HG02642 (cell line): ENCODE results near the gene ZCCHC14.
"Not testable (repeated sequence)": the region's sequence is repeated elsewhere in the genome, so short reads cannot be mapped to it uniquely, and the experiment has no call there.

Experiments used
- ATAC-seq: cut with Tn5 transposase; IDR thresholded peaks from one replicate; pipeline ENCODE4 v1.9.1; 2021; ENCODE audit warnings: mild to moderate bottlenecking; ENCODE audit not compliant: unreplicated experiment, poor library complexity

ZCCHC14 gene

DNA sequence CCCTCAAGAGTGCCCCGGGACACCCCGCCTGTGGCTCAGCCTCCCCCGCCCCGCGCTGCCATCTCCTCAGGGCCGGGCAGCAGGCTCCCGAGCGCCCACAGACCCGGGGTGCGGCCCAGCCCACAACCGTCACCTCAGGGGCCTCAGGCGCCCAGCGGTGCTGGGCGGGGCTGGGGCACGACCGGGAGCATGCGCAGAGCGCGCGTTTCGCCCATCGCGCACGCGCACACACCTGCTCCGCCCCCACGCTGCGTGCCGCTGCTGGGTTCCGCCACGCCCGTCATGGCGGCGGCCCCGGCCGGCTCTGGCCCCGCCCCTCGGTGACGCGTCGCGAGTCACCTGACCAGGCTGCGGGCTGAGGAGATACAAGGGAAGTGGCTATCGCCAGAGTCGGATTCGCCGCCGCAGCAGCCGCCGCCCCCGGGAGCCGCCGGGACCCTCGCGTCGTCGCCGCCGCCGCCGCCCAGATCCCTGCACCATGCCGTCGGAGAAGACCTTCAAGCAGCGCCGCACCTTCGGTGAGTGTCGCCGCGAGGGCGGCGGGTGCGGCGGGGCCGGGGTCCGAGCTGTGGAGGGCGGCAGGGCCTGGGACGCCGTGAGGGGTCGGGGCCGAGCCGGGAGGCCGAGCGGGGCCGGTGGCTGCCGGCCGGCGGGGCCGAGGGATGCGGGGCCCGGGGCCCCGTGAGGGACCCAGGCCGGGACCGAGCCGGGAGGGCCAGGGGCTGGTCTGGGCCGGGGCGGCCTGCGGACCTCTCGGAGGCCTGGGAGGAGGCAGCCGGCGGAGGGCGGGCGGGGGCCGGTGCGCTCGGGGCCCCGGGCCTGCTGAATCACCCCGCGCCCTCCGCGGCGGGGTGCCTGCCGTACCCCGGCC lies 100.6 kb downstream of the ZCCHC14 start, which contains the start of gene MAP1LC3B:
Gene MAP1LC3B, plus strand, starts transcription at position 387 of the 871 bp plus-strand sequence. Its CDS starts 92 bp downstream, at position 479.
- peak; percentile 74 for ATAC-seq

DNA sequence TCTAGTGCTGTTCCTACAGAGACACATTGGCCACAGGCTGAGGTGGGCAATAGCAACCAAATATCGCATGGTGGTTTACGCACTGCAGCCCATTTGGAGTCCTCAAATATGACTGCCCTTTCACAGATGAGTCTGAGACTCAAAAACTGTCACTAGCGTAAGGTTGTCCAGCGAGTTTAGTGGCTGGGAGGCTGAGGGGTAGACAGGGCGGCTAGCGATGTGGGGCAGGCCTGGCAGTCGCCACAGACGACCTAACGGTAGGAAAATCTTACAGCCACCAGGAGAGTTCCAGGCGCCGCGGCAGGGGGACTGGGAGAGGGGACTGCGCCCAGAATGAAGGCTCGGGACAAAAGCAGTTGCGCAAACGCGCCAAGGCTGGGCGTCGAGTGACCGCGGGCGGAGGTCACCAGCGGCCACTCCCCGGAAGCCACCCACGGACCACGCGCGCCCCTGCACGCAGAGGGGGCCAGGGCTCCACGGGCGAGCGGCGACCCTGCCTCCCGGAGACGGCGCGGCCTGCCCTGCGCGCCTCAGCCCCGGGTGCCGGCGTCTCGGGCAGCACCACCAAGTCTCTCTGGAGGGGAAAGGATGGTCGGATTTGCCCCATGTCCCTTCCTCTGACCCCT lies 101.4 kb downstream of the ZCCHC14 start:
- ATAC-seq: no peak

DNA sequence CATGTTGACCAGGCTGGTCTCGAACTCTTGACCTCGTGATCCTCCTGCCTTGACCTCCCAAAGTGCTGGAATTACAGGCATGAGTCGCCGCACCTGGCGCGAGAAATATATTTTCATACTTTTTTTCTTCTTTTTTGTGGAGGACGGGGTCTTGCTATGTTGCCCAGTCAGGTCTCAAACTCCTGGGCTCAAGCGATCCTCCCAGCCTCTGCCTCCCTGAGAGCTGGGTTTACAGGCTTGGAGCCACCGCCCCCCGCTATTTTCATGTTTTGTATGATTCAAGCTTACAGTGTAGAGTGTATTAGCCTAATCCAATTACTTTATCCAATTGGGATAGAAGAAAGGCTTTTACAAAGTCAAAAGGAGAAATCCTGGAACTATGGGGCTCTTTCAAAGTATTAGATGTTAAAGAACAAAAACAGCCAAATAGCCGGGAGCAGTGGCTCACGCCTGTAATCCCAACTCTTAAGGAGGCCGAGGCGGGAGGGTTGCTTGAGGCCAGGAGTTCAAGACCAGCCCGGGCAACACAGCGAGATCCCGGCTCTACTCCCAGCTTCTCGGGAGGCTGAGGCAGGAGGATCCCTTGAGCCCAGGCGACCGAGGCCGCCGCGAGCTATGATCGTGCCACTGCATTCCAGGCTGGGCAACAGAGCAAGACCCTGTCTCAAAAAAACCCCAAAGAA lies 102.0 kb downstream of the ZCCHC14 start:
- ATAC-seq: no peak

- not testable (repeated sequence) for ATAC-seq
These were observed 102.9 kb downstream of the ZCCHC14 start for GRCh38 chr16:87389914-87390313.

DNA sequence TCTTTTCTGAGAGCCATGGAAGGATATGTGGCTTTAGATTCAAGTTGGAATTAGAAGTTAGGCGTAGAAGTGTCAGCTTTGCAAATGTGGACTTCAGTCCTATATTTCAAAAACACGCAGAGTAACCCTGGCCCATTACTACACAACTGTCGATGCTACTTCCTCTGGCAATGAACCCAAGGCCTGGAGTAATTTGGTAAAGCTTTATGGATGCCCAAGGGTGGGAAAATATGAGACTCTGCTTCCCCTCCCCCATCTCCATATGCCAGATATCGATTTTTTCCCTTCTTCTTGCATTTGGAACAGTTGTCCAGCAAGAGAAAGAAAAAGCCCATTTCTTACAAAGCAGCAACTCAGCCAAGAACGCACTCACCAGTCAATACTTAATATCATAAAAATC lies 103.6 kb downstream of the ZCCHC14 start:
- no peak for ATAC-seq

- ATAC-seq: no peak
These were observed 104.0 kb downstream of the ZCCHC14 start for GRCh38 chr16:87388818-87389134.

- ATAC-seq: peak; percentile 43
These were observed 104.6 kb downstream of the ZCCHC14 start for GRCh38 chr16:87387942-87388817.

DNA sequence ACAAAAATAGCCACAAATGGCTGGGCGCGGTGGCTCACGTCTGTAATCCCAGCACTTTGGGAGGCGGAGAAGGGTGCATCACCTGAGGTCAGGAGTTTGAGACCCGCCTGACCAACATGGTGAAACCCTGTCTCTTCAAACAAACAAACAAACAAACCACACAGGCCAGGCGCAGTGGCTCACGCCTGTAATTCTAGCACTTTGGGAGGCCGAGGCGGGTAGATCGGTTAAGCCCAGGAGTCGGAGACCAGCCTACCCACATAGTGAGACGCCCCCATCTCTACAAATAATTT lies 108.0 kb downstream of the ZCCHC14 start:
- not testable (repeated sequence) for ATAC-seq

DNA sequence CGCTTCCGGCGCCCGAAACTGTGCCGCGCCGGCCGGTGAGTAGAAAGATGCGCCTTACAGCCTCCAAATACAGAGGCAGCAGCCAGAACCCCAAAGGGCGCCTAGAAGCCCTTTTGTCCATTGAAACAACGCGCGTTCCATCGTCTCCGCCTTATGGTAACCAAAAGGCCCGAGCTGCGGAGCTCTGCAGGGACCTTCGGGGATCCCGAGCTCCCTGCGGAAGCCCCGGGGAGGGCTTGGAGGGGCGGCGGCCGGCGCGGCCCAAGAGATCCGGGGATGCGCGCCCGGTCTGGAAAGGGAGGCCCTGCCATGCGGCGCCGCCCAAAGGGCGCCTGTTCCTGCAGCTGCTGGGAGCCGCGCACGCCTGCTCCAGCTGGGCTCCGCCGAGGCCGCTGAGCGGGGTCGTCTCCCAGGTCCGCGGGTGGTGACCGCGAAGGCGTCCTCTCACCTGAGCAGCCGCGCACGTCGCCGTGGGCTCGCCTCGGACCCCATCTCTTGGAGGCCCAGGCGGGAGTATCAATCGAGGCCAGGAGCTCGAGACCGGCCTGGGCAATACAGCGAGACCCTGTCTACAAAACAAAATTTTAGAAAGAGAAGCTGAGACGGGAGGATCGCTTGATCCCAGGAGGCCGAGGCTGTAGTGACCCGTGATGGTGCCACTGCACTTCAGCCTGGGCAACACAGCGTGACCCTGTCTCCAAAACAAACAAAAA lies 108.5 kb downstream of the ZCCHC14 start:
- peak; percentile 11 for ATAC-seq

DNA sequence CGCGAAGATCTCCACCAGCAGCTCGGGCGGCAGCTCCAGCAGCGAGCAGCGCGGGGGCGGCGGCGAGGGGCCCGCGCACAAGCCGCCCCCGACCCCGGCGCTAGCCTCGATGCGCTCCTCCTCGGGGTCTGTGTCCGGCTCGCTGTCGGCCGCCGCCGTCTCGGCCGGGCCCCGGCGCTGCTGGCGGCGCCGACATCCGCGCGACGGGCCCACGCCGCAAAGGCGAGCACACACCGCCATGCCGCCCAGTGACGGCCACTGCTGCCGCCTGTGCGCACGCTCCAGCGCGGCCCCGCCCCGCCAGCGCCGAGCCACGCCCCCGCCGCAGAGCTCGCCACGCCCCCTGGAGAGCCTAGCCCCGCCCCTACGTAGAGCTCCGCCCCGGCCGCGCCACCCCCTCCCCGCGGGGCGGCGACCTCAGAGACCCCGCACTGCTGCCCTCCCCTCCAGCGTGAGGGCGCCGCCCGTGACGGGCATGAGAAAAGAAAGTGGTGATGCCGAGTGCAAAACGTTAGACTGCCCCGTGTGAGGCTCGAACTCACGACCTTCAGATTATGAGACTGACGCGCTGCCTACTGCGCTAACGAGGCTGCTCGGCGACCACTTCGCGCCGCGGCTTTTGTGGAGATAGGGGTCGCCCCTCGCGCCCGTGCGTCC lies 109.2 kb downstream of the ZCCHC14 start, which contains the start of gene FBXO31:
Gene FBXO31, minus strand, starts transcription at position 272 of the 657 bp plus-strand sequence. Its CDS starts 32 bp downstream, at position 240.
- peak; percentile 56 for ATAC-seq

DNA sequence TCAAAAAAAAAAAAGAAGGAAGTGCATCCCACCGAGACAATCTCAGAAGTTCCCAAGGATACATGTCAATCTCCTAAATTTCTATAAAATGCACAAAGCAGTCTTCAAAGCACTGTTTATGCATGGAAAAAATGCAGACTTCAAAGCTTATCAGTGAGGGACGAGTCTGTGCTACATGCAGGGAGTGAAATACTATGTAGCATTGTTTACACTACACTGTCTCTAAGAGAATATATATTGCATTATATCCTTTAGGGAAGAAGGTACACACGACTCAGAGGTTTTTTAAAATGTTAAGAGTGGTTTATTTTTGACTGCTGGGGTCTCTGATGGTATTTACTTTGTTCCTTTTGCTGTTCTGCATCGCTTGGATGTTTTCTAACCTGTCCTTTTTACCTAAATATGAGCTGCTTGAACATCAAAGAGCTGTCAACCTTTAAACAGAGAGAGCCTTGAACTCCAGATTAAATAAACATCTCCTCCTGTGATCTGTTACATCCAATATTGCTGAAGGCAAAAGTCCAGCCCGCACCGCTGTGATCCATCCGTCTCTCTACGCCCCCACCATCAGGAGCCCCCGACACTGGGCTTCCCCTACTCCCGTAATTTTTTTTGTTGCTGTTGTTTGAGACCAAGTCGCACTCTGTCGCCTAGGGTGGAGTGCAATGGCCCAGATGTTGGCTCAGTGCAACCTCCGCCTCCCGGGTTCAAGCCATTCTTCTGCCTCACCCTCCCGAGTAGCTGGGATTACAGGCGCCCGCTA lies 110.6 kb downstream of the ZCCHC14 start:
- ATAC-seq: no peak

DNA sequence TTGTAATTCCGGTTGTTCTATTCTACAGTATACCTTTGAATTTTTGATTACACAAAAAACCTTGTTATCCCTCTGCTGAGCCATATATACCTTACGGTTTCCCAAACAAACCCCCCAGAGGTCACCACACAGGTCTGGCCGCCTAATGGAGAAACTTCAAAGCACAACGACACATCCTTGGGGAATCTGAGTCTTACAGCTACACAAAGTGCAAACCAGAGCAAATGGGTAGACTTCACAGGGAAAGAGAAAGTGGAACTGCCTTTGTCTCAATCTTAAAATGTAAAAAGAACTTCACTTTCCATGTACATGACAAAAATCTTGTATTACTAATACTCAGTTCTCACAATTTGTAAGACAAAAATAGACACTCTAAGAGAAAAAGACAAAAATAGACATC lies 111.9 kb downstream of the ZCCHC14 start:
- ATAC-seq: no peak

- no peak for ATAC-seq
These were observed 112.4 kb downstream of the ZCCHC14 start for GRCh38 chr16:87380403-87380802.

DNA sequence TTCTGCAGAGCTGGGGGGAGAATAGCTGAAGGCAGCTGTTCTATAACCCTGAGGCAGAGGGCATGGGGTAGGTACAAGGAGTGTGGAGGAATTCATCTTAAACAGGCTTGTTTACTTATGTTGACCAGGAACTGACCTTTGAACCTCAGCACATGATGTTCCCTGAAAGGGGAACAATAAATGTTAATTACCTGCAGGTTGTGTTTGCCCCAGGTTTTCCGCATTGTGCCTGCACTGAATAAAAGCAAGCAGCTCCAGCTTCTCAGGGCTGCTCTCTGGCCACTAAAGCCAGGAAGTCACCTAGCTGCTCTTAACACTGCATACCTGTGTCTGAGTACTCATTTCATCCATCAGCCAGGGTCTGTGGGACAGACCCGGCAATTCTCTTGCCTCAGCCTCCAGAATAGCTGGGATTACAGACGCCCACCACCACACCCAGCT lies 113.5 kb downstream of the ZCCHC14 start:
- ATAC-seq: not testable (repeated sequence)

GRCh38 chr16:87376660-87377059 lies 116.2 kb downstream of the ZCCHC14 start:
- no peak for ATAC-seq

- ATAC-seq: no peak
These were observed 117.2 kb downstream of the ZCCHC14 start for GRCh38 chr16:87375426-87376135.

- no peak for ATAC-seq
These were observed 118.5 kb downstream of the ZCCHC14 start for GRCh38 chr16:87374313-87374712.

- ATAC-seq: no peak
These were observed 120.5 kb downstream of the ZCCHC14 start for GRCh38 chr16:87372305-87372704.
